A549 (cell line): ENCODE measurements around the gene ADORA1. TPM values are rescaled to one million over a fixed set of nuclear protein-coding genes. Genes with fewer than 3 reads are reported as not detected.

Experiments
- ATAC-seq, 2 experiments: fragments of 200-7000 bp in 1 of 2; fragments of >200 bp in 1 of 2; cut with Nextera tagmentation in 1 of 2; cut with Tn5 transposase in 1 of 2; 3 replicates each; pipeline versions ENCODE4 v1.8.0 to v1.9.1; 2018 to 2020; ENCODE audit warnings: mild to moderate bottlenecking in 1 of 2, moderate library complexity in 1 of 2
- CTCF ChIA-PET: fragments of 300-600 bp; sonication (Branson Sonifier 250); formaldehyde crosslinking; extraction: SDS; loops from one replicate; lab custom pipeline; 2021; ENCODE audit warnings: antibody characterized with exemption, inconsistent platforms; lab: Yijun Ruan, JAX
- POLR2A ChIA-PET: fragments of 350-600 bp; formaldehyde crosslinking; extraction: SDS; loops from one replicate; lab custom pipeline; 2021; ENCODE audit warnings: antibody characterized with exemption, inconsistent platforms; lab: Yijun Ruan, JAX
- DNase-seq, 2 experiments: peaks; one replicate each; pipeline versions ENCODE4 v3.0.0 to v3.0.0-alpha.2; 2011 to 2016; ENCODE audit warnings: low read depth in 1 of 2, low spot score in 1 of 2
- FAIRE-seq: peaks from 2 replicates; lab custom pipeline; 2011; peaks lifted over from hg19 to GRCh38; lab: Jason Lieb, UNC
- H3K27ac ChIP-seq, 2 experiments: fragments of >200 bp; sonication (Bioruptor Twin); formaldehyde crosslinking; 3 replicates each; pipeline ENCODE4 v1.5.1; 2016 to 2017
- H3K4me1 ChIP-seq: fragments of >200 bp; sonication (Bioruptor Twin); formaldehyde crosslinking; 3 replicates; pipeline ENCODE4 v1.6.1; 2016
- H3K4me2 ChIP-seq: fragments of >200 bp; sonication (Bioruptor Twin); formaldehyde crosslinking; 3 replicates; pipeline ENCODE4 v1.6.1; 2016
- H3K4me3 ChIP-seq: fragments of >200 bp; sonication (Bioruptor Twin); formaldehyde crosslinking; 3 replicates; pipeline ENCODE4 v1.5.1; 2016
- H3K9me3 ChIP-seq: fragments of >200 bp; sonication (Bioruptor Twin); formaldehyde crosslinking; 3 replicates; pipeline ENCODE4 v1.6.1; 2016
- BHLHE40 ChIP-seq: IDR thresholded peaks from 2 replicates; pipeline ENCODE4 v1.6.1; 2012; ENCODE audit warnings: low read depth, low read length, inconsistent platforms
- CBX8 ChIP-seq: fragments of 200-600 bp; sonication (generic); IDR thresholded peaks from 2 replicates; pipeline ENCODE4 v1.6.1; 2016
- CEBPB ChIP-seq, 2 experiments: fragments of >200 bp in 1 of 2; sonication (Bioruptor Twin) in 1 of 2; formaldehyde crosslinking in 1 of 2; IDR thresholded peaks; 2 replicates each; pipeline ENCODE4 v1.6.1; 2012 to 2016
- CHD2 ChIP-seq: fragments of 150-350 bp; IDR thresholded peaks from 2 replicates; pipeline ENCODE4 v1.6.1; 2014; ENCODE audit warnings: low read length; ENCODE audit not compliant: partially characterized antibody
- CHD4 ChIP-seq: fragments of 200-600 bp; sonication (generic); IDR thresholded peaks from 2 replicates; pipeline ENCODE4 v1.6.1; 2016; ENCODE audit warnings: antibody characterized with exemption, mild to moderate bottlenecking, borderline replicate concordance
- EHMT2 ChIP-seq: fragments of 200-600 bp; sonication (generic); IDR thresholded peaks from 2 replicates; pipeline ENCODE4 v1.6.1; 2016; ENCODE audit warnings: antibody characterized with exemption, low read depth, mild to moderate bottlenecking, moderate library complexity
- ESRRA ChIP-seq: fragments of 150-350 bp; IDR thresholded peaks from 2 replicates; pipeline ENCODE4 v1.6.1; 2014; ENCODE audit warnings: mild to moderate bottlenecking, low read length, borderline replicate concordance
- FOSB ChIP-seq: fragments of 250-450 bp; sonication (Bioruptor Pico); IDR thresholded peaks from 2 replicates; pipeline ENCODE4 v1.5.0; 2020; ENCODE audit warnings: mild to moderate bottlenecking, moderate library complexity
- FOSL2 ChIP-seq, 2 experiments: fragments of 450-650 bp in 1 of 2; fragments of >200 bp in 1 of 2; sonication (Bioruptor Twin) in 1 of 2; formaldehyde crosslinking; IDR thresholded peaks; 2 replicates each; pipeline versions ENCODE4 v1.5.0 to v1.6.1; 2016 to 2020; ENCODE audit warnings: mild to moderate bottlenecking in 1 of 2, moderate library complexity in 1 of 2
- FOXS1 ChIP-seq: fragments of 250-450 bp; sonication (Bioruptor Pico); IDR thresholded peaks from 2 replicates; pipeline ENCODE4 v1.5.0; 2020; ENCODE audit warnings: mild to moderate bottlenecking, moderate library complexity
- GATA3 ChIP-seq: IDR thresholded peaks from 2 replicates; pipeline ENCODE4 v1.6.1; 2012; ENCODE audit warnings: borderline replicate concordance
- JUN ChIP-seq, 2 experiments: fragments of >200 bp; sonication (Bioruptor Twin); formaldehyde crosslinking; IDR thresholded peaks; 2 replicates in 1 of 2; 3 replicates in 1 of 2; pipeline ENCODE4 v1.6.1; 2016 to 2017
- JUNB ChIP-seq: fragments of >200 bp; sonication (Bioruptor Twin); formaldehyde crosslinking; IDR thresholded peaks from 2 replicates; pipeline ENCODE4 v1.6.1; 2016
- MAFK ChIP-seq: fragments of 450-650 bp; IDR thresholded peaks from 2 replicates; pipeline ENCODE4 v1.6.1; 2014; ENCODE audit not compliant: partially characterized antibody
- PHF8 ChIP-seq: fragments of 200-600 bp; sonication (generic); IDR thresholded peaks from 2 replicates; pipeline ENCODE4 v1.6.1; 2016; ENCODE audit warnings: low read depth, mild to moderate bottlenecking, antibody characterized with exemption, moderate library complexity, borderline replicate concordance
- RAD21 ChIP-seq, 2 experiments: fragments of >200 bp in 1 of 2; sonication (Bioruptor Twin) in 1 of 2; formaldehyde crosslinking in 1 of 2; IDR thresholded peaks in 1 of 2; conservative IDR thresholded peaks in 1 of 2; 2 replicates in 1 of 2; 3 replicates in 1 of 2; pipeline ENCODE4 v1.6.1; 2012 to 2018; ENCODE audit warnings: inconsistent platforms in 1 of 2
- RARB ChIP-seq: fragments of 250-450 bp; sonication (Bioruptor Pico); IDR thresholded peaks from 2 replicates; pipeline ENCODE4 v1.8.0; 2021; ENCODE audit warnings: mild to moderate bottlenecking, moderate library complexity
- REST ChIP-seq: fragments of 200-600 bp; sonication (generic); IDR thresholded peaks from 2 replicates; pipeline ENCODE4 v1.6.1; 2016; ENCODE audit warnings: antibody characterized with exemption, mild to moderate bottlenecking, moderate library complexity
- RFX5 ChIP-seq: fragments of 450-650 bp; IDR thresholded peaks from 2 replicates; pipeline ENCODE4 v1.7.1; 2014; ENCODE audit warnings: antibody characterized with exemption, mild to moderate bottlenecking, moderate library complexity
- SREBF2 ChIP-seq: fragments of 450-650 bp; IDR thresholded peaks from 2 replicates; pipeline ENCODE4 v1.6.1; 2014; ENCODE audit warnings: mild to moderate bottlenecking, moderate library complexity
- TFCP2L1 ChIP-seq: fragments of 250-450 bp; sonication (Bioruptor Pico); IDR thresholded peaks from 2 replicates; pipeline ENCODE4 v1.5.0; 2021; ENCODE audit warnings: mild to moderate bottlenecking
- TP53 ChIP-seq: fragments of 250-450 bp; sonication (Bioruptor Pico); IDR thresholded peaks from 2 replicates; pipeline ENCODE4 v1.5.0; 2021; ENCODE audit warnings: mild to moderate bottlenecking, moderate library complexity
- ZFP36 ChIP-seq: fragments of 450-650 bp; IDR thresholded peaks from 2 replicates; pipeline ENCODE4 v1.6.1; 2014; ENCODE audit warnings: borderline replicate concordance; ENCODE audit not compliant: partially characterized antibody
- WGBS: methylation state at CpG from one replicate; pipeline ENCODE4 v1.1.6; 2017; ENCODE audit errors: missing lambda C conversion rate; 5-methylcytosine and 5-hydroxymethylcytosine counted together
- polyA plus RNA-seq, 4 experiments: library from polyadenylated mRNA; depleted of rRNA in 3 of 4; stranded (reverse); fragments of >200 nt; fragmentation: RNase III in 1 of 4; extraction: RNeasy Plus Mini Kit Qiagen cat#74134 plus additional on column Dnase treatment in 1 of 4; gene quantifications; 2 replicates in 3 of 4; 3 replicates in 1 of 4; pipeline ENCODE4 v1.2.3, GENCODE V29; 2011 to 2017
- TF ChIP-seq, protein P1 (sequence below): IDR thresholded peaks from 2 replicates; pipeline ENCODE4 v1.6.1; 2012
- TF ChIP-seq, protein P2 (sequence below): fragments of 450-650 bp; IDR thresholded peaks from 2 replicates; pipeline ENCODE4 v1.6.1; 2014; ENCODE audit warnings: antibody characterized with exemption
- TF ChIP-seq, protein P3 (sequence below): IDR thresholded peaks from 2 replicates; pipeline ENCODE4 v1.6.1; 2012; ENCODE audit warnings: low read depth, borderline replicate concordance

Gene ADORA1
- polyA plus RNA-seq, 2 of the 4 experiments (the other 2 are of a cell fraction), result 0.48 to 2.4 TPM

DNA sequence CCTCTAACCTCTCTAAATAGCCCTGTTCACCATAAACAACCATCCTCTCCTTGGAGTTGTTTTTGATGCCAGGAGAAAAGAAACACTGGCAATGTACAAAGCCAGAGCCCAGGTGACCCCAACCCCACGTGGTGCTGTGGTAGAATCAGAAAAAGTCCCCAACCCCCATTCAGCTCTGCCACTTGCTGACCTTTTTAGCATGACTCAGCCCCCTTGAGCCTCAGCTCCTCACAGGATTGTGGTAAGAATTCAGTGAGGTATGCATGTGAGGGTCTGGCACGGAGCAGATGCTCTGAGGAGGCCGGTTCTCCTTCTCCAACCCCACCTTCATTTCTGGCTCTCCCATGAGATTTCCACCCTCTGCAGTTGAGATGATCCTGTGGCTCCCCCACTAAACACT lies 70.1 kb downstream of the ADORA1 start:
- WGBS, result 28% methylated on average over 3 of the region's 3 CpGs
- Histone ChIP-seq H3K27ac (peak overlapping the region in 1 of 2 experiments; percentile 10; a peak in 1 of 6 replicates), H3K4me2 (0 out of 3 replicates have a peak overlapping the region, but pooled peaks have one; percentile 34)
- ChIA-PET CTCF (interaction anchor here (0.8 to 7.2 kb wide), 5 partner anchors 19 to 158 kb away, joined by 3 to 40 read pairs (median 19); no protein-coding TSS in a partner anchor), POLR2A (no interaction called here)
- DNase-seq (no peak), ATAC-seq (no peak), FAIRE-seq (no peak)
- TF ChIP-seq ZFP36 (no peak), SREBF2 (no peak), CHD4 (no peak), TP53 (CRISPR knock-in tag) (no peak), JUN (IDR thresholded peaks at IDR 0.05) (no peak), FOXS1 (no peak), REST (no peak), CEBPB (IDR thresholded peaks at IDR 0.05) (no peak), BHLHE40 (no peak), PHF8 (no peak), FOSB (CRISPR knock-in tag) (no peak), RARB (CRISPR knock-in tag) (no peak), ESRRA (no peak), GATA3 (no peak), CBX8 (no peak), RFX5 (no peak), EHMT2 (no peak)
- TF ChIP-seq, all 56 proteins: peak for 0
- H3K4me1 ChIP-seq, result peaks cover 9% of the 10 kb centered on the region; the same call in 1 of the 3 replicates
- H3K4me3 ChIP-seq, result no peak overlapping the region
- H3K9me3 ChIP-seq, result no peaks in the 10 kb centered on the region

GRCh38 chr1:203199002-203199401 lies 71.5 kb downstream of the ADORA1 start:
- no peak overlapping the region for H3K4me3 ChIP-seq
- DNase-seq, result no peak
- TF ChIP-seq, protein P1, sequence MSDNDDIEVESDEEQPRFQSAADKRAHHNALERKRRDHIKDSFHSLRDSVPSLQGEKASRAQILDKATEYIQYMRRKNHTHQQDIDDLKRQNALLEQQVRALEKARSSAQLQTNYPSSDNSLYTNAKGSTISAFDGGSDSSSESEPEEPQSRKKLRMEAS, result no peak
- no peak for TF ChIP-seq ZFP36
- TF ChIP-seq TFCP2L1 (CRISPR knock-in tag), result no peak
- no peak for TF ChIP-seq CHD2
- TF ChIP-seq, protein P2, sequence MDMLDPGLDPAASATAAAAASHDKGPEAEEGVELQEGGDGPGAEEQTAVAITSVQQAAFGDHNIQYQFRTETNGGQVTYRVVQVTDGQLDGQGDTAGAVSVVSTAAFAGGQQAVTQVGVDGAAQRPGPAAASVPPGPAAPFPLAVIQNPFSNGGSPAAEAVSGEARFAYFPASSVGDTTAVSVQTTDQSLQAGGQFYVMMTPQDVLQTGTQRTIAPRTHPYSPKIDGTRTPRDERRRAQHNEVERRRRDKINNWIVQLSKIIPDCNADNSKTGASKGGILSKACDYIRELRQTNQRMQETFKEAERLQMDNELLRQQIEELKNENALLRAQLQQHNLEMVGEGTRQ, result no peak
- TF ChIP-seq MAFK, result no peak
- TF ChIP-seq, protein P3, sequence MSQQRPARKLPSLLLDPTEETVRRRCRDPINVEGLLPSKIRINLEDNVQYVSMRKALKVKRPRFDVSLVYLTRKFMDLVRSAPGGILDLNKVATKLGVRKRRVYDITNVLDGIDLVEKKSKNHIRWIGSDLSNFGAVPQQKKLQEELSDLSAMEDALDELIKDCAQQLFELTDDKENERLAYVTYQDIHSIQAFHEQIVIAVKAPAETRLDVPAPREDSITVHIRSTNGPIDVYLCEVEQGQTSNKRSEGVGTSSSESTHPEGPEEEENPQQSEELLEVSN, result no peak
- TF ChIP-seq JUNB, result no peak
- no peak for TF ChIP-seq RAD21 (conservative IDR thresholded peaks at IDR 0.05 in 1 of 2, IDR thresholded peaks at IDR 0.05 in 1 of 2)
- TF ChIP-seq FOSL2 (IDR thresholded peaks at IDR 0.05), result no peak
- TF ChIP-seq FOSL2 (CRISPR knock-in tag; IDR thresholded peaks at IDR 0.05), result no peak
- no peak for TF ChIP-seq PHF8
- TF ChIP-seq, all 56 proteins: peak for 0
- Histone ChIP-seq H3K27ac (peak overlapping the region in 1 of 2 experiments; percentile 8; a peak in 1 of 6 replicates), H3K4me1 (peaks cover 9% of the 10 kb centered on the region; the same call in 1 of the 3 replicates), H3K4me2 (no peak overlapping the region), H3K9me3 (no peaks in the 10 kb centered on the region)
- 35% methylated on average over 3 of the region's 3 CpGs for WGBS
- POLR2A ChIA-PET, result no interaction called here
- no peak for ATAC-seq
- FAIRE-seq, result no peak
- CTCF ChIA-PET, result interaction anchor here (1.0 to 7.2 kb wide), 8 partner anchors 9 to 160 kb away, joined by 3 to 40 read pairs (median 6); no protein-coding TSS in a partner anchor
